ENCODE measurements around the gene IGF1R. TPM values are rescaled to one million over a fixed set of nuclear protein-coding genes. Genes with fewer than 3 reads are reported as not detected.

The IGF1R gene
- total RNA-seq, 3 donors from 2014 or later: 34.7 to 65.2 (median 47.7) TPM

- H3K36me3 ChIP-seq (ENCODE audit: low read depth): no peaks in the 10 kb centered on the region
- intact Hi-C loops (cut with DNase I, micrococcal nuclease): no loop called here
These were observed 322.5 kb downstream of the IGF1R start for GRCh38 chr15:98970799-98971198.

GRCh38 chr15:98976500-98976899 is 328.2 kb downstream of the IGF1R start:
- no peak for TF ChIP-seq CTCF (IDR thresholded peaks at IDR 0.05)
- Histone ChIP-seq H3K9me3 (no peaks in the 10 kb centered on the region), H3K4me3 (no peak overlapping the region), H3K36me3 (ENCODE audit: low read depth) (no peaks in the 10 kb centered on the region), H3K4me1 (ENCODE audit: low read depth) (no peaks in the 10 kb centered on the region)
- DNase-seq: no peak
- intact Hi-C loops (cut with DNase I, micrococcal nuclease): no loop called here
- ATAC-seq: no peak

More at GRCh38 chr15:98970799-98971198, 322.5 kb downstream of the IGF1R start:
- ATAC-seq: no peak
- Histone ChIP-seq H3K4me1 (ENCODE audit: low read depth) (no peaks in the 10 kb centered on the region), H3K4me3 (no peak overlapping the region), H3K9me3 (no peaks in the 10 kb centered on the region)
- no peak for DNase-seq
- TF ChIP-seq CTCF (IDR thresholded peaks at IDR 0.05): no peak

- ATAC-seq (no peak), DNase-seq (no peak)
- Histone ChIP-seq H3K36me3 (ENCODE audit: low read depth) (no peaks in the 10 kb centered on the region), H3K4me1 (ENCODE audit: low read depth) (no peaks in the 10 kb centered on the region), H3K9me3 (no peaks in the 10 kb centered on the region), H3K4me3 (no peak overlapping the region)
- no peak for TF ChIP-seq CTCF (IDR thresholded peaks at IDR 0.05)
- intact Hi-C loops (cut with DNase I, micrococcal nuclease): no loop called here
These were observed 329.1 kb downstream of the IGF1R start for GRCh38 chr15:98977441-98977840.

GRCh38 chr15:98978153-98978552 is 329.8 kb downstream of the IGF1R start:
- intact Hi-C loops (cut with DNase I, micrococcal nuclease): no loop called here
- ATAC-seq (no peak), DNase-seq (no peak)
- Histone ChIP-seq H3K4me1 (ENCODE audit: low read depth) (no peaks in the 10 kb centered on the region), H3K9me3 (no peaks in the 10 kb centered on the region), H3K36me3 (ENCODE audit: low read depth) (no peaks in the 10 kb centered on the region), H3K4me3 (no peak overlapping the region)
- no peak for TF ChIP-seq CTCF (IDR thresholded peaks at IDR 0.05)

- ATAC-seq (no peak), DNase-seq (no peak)
- no peaks in the 10 kb centered on the region for H3K4me1 ChIP-seq (ENCODE audit: low read depth)
- intact Hi-C loops (cut with DNase I, micrococcal nuclease): no loop called here
- no peak for TF ChIP-seq CTCF (IDR thresholded peaks at IDR 0.05)
- no peaks in the 10 kb centered on the region for H3K9me3 ChIP-seq
- H3K36me3 ChIP-seq (ENCODE audit: low read depth): no peaks in the 10 kb centered on the region
- H3K4me3 ChIP-seq: no peak overlapping the region
These were observed 332.5 kb downstream of the IGF1R start for GRCh38 chr15:98980899-98981228.
